Stimulated activated CD4-positive, alpha-beta T cell treated with anti-CD3 and anti-CD28 coated beads, Interleukin-1b, Interleukin-23, amount 100 ng/mL, for 4 hours (primary cell): Measurements from ENCODE around the gene MGAT3.
A peak's percentile ranks its signal among the peaks of the same experiment; 100 is the strongest.
"Not testable (repeated sequence)": the region's sequence is repeated elsewhere in the genome, so short reads cannot be mapped to it uniquely, and the experiment has no call there.

Source experiments
- DNase-seq, 2 donors: peaks; one replicate each; pipeline ENCODE4 v3.0.0-alpha.2; 2020; ENCODE audit warnings: low read depth in 2 of 2

Gene MGAT3

DNA sequence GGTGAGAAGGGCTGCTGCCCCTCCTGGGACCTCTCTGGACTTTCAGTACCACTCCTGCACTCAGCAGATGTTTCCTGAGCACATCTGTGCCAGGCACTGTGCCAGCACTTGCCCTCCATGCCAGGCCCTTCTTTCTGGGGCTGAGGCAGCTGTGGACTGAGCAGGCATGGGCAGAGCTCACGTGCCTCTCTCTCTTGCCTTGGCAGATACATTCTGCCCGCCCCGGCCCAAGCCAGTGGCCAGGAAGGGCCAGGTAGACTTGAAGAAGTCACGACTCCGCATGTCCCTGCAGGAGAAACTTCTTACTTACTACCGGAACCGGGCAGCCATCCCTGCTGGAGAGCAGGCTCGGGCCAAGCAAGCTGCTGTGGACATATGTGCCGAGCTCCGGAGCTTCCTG is 55.2 kb downstream of the MGAT3 start:
- DNase-seq, result no peak

DNA sequence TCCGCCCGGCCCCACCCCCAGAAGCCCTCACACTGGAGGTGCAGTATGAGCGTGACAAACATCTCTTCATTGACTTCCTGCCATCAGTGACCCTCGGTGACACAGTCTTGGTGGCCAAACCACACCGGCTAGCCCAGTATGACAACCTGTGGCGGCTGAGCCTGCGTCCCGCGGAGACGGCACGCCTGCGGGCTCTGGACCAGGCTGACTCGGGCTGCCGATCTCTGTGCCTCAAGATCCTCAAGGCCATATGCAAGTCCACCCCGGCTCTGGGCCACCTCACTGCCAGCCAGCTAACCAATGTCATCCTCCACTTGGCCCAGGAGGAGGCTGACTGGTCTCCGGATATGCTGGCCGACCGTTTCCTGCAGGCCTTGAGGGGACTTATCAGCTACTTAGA is 57.0 kb downstream of the MGAT3 start:
- no peak for DNase-seq

DNA sequence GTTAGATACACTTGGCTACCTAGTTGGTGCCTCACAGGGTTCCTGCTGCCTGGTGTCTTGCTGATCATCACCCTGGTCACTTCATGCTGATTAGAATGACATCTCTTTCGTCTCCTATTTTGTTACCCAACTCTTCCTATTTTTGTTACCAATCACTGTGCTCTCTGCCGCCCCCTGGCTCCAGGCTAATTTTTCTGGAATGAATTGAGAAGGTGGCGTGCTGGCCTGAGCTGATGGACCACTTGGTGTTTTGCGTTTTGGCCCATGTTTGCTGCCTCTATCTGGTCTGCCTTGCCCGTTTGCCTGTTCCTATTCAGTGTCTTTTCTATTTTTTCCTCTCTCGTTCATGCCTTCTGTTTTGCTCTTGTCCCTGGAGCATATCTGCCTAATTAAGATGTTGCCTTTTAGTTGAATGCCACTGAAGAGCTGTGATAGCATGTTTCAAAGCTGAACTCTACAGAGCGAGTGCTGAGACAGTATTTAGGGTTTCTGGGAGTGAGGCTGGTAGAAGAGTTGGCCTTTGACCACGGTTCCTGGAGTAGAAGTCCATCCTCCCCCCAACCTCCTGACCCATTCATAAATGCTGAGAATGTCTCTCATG is 57.7 kb downstream of the MGAT3 start:
- DNase-seq, result peak in 1 of 2 donors; percentile 51

DNA sequence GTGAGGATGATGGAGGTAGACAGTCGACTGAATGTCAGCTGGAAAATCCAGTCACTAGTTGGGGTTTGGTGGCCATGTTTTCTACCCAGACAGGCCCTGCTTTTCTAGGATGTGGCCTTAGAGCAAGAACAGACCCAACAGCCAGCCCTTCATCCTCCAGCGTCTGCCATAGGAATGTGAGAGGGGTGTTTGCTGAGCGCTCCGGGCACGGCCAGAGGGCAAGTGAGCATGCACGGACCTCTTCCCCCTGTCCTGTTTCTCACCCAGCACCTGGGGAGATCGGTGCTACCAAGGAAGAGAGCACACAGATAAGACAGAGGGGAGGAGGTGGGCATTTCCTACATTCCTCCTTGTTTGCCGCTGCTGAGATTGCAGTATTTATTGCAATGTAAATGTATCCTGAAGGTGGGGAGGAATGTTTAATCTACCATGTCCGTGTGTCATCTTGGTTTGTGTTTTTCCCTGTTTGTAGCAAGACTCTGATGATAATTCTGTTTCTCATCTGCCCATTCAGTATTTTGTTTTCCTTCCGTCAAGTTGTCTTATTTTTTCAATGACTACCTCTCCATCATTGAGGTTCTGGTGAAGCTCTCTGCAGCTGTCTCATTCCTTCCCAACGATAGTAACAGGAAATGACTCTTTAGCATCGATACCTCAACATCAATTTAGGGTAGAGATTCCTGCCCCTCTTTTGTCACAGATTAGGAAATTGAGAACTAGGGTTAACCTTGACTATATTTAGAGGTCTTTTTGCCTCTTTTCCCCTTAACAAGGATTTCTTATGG is 58.6 kb downstream of the MGAT3 start:
- no peak for DNase-seq

DNA sequence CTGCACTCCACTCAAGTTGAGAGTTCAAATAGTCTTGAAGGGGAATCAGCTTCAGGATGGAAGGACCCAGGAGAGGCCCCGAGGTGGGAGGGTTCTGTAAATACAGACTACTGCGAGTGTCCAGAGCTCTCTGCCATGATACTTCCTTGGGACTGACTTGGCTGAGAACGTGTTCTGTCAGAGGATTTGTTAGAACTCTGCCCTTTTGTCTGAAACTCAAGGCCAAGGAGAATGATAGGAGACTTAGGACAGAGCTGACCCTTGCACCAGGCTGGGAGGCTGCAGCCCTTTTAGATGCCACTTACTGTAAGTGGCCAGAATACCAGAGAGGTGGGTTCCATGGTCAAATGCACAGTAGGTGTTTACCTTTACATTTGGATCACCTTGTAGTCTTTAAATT is 60.7 kb downstream of the MGAT3 start:
- no peak for DNase-seq

DNA sequence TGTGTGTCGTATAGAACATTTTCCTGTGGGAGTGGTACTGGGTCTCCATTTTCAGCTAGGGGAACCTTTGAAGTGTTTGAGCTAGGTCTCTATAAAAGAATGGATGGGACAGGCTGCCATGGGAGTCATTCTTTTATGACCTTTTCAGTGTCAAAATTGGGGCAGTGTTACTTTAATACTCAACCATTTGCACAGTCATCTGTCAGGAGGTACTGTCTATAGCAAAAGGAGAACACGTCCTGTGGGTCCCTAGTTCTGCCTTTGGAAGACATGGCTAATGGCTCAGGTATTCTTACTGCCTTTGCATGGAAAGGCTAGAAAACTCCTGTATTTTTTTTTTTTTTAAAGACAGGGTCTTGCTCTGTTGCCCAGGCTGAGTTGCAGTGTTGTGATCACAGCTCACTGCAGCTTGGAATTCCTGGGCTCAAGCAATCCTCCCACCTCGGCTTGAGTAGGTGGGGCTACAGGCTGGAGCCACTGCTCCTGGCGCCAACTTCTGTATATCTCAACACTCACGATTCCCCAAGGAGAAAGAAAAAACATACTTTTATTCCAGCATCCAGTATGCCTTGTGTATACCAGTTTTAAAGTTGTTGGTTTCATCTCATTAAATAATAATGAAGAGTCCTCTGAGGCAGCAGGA is 61.5 kb downstream of the MGAT3 start:
- DNase-seq, result no peak

DNA sequence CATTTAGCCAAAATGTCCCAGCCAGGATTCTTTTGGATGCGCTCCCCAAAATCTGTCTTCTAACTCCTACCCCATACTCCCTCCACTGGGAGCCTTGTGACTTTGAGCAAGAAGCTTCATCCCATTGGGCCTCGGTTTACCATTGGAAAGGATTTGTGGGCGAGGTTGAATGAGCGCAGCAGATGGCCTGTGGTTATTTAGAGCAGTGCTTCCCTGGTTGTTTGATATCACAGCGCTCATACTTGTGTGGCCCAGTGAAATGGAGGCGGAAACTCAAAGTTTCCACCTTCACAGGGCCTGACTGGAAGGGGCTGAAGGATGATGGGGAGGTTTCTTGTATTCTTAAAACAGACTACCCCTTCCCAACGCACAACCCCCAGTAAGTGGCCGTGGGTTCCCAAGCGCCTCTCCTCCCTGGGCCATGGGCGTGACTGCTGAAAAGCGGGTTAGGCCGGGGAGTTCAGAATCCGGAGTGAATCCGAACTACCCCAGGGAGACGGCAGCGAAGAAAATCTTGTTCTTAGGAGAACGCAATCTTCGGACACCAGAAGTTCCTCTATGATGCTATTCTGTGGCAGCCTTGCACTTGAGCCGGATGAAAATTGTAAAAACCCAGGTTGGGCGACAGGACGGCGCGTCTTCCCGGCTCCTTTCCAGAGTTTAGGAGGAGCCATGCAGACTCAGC is 62.3 kb downstream of the MGAT3 start:
- no peak for DNase-seq

DNA sequence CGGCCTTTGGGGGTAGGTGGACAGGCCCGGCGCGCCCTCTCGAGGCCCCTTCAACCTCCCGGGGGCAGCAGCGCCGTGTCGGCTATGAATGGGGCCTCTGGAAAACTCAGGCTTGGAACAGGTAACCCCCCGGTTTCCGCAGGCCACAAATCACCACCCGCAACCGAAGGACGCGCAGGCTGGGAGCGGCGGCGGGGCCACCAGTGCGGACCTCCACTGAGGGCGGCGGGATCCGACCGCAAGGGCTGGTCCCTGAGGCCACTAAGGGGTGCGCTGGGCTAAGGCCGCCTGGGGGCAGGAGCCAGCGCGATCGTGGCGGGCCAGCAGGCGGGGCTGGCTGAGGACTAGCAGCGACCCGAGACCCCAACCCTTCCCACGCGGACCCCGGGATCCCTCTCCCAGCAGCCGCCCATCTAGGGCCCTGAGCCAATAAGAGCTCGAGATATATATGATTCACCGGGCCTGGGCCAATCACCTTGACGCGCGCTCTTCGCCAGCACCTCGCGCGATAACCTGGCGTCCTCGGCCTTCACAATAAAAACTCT is 62.9 kb downstream of the MGAT3 start:
- peak; percentile 89 to 94 for DNase-seq

DNA sequence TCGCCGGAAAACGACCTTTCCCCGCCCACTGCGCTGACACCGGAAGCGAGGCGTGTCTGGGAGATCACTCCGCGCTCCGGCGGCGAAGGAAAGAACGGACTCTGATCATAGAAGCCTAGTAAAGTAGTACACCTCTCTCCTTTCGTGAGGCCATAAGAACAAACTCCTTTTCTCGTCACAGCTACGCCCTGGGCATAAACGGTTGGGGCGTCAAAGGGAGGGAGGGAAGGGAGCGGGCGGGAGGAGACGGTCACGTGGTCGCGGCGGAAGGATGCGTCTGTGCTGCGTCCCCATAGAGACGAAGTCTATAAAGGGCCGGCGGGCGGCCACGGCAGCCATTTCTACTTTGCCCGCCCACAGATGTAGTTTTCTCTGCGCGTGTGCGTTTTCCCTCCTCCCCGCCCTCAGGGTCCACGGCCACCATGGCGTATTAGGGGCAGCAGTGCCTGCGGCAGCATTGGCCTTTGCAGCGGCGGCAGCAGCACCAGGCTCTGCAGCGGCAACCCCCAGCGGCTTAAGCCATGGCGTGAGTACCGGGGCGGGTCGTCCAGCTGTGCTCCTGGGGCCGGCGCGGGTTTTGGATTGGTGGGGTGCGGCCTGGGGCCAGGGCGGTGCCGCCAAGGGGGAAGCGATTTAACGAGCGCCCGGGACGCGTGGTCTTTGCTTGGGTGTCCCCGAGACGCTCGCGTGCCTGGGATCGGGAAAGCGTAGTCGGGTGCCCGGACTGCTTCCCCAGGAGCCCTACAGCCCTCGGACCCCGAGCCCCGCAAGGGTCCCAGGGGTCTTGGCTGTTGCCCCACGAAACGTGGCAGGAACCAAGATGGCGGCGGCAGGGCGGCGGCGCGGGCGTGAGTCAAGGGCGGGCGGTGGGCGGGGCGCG is 63.7 kb downstream of the MGAT3 start, which contains the start of gene ATF4:
Gene ATF4 (plus strand): TSS at position 337 of the 880 bp plus-strand sequence. CDS start 884 bp downstream, outside the sequence.
- peak; percentile 87 to 92 for DNase-seq

DNA sequence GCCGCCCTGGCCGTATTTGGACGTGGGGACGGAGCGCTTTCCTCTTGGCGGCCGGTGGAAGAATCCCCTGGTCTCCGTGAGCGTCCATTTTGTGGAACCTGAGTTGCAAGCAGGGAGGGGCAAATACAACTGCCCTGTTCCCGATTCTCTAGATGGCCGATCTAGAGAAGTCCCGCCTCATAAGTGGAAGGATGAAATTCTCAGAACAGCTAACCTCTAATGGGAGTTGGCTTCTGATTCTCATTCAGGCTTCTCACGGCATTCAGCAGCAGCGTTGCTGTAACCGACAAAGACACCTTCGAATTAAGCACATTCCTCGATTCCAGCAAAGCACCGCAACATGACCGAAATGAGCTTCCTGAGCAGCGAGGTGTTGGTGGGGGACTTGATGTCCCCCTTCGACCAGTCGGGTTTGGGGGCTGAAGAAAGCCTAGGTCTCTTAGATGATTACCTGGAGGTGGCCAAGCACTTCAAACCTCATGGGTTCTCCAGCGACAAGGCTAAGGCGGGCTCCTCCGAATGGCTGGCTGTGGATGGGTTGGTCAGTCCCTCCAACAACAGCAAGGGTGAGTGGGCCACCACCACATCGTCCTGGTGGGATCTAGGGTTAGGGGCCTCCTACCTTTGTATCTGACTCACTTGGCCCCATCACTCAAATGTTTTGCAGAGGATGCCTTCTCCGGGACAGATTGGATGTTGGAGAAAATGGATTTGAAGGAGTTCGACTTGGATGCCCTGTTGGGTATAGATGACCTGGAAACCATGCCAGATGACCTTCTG is 64.5 kb downstream of the MGAT3 start:
- DNase-seq, result not testable (repeated sequence)

DNA sequence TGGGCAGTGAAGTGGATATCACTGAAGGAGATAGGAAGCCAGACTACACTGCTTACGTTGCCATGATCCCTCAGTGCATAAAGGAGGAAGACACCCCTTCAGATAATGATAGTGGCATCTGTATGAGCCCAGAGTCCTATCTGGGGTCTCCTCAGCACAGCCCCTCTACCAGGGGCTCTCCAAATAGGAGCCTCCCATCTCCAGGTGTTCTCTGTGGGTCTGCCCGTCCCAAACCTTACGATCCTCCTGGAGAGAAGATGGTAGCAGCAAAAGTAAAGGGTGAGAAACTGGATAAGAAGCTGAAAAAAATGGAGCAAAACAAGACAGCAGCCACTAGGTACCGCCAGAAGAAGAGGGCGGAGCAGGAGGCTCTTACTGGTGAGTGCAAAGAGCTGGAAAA is 65.3 kb downstream of the MGAT3 start:
- DNase-seq, result not testable (repeated sequence)

DNA sequence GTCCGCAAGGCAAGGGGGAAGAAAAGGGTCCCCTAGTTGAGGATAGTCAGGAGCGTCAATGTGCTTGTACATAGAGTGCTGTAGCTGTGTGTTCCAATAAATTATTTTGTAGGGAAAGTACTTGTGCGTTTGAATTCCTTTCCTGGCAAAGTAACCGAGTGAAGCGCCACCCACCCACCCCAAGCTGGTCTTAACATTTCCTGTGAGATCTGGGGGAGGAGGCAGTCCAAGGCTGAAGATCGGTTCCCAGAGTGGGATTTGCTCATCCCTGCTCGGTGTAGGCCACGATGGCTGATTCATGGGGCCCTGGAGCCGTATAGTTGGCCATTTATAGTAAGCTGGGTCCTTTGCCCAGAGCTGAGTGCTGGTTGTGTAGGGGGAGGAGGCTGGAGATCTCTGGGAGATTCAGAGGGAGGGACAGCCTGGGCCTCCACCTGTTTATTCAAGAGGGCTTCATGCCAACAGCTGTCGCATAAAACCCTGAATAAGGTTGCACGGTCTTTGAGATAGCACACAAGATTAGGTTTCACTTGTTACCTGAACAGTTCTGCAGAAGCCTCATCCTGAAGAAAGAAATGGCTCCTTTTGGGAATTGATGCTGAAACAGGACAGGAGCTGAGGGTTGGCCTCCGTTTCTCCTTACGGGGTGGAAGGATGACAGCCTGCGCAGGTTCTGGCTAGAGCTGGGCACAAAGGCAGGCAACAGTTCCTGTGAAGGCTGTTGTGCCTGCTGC is 65.9 kb downstream of the MGAT3 start:
- DNase-seq, result no peak

DNA sequence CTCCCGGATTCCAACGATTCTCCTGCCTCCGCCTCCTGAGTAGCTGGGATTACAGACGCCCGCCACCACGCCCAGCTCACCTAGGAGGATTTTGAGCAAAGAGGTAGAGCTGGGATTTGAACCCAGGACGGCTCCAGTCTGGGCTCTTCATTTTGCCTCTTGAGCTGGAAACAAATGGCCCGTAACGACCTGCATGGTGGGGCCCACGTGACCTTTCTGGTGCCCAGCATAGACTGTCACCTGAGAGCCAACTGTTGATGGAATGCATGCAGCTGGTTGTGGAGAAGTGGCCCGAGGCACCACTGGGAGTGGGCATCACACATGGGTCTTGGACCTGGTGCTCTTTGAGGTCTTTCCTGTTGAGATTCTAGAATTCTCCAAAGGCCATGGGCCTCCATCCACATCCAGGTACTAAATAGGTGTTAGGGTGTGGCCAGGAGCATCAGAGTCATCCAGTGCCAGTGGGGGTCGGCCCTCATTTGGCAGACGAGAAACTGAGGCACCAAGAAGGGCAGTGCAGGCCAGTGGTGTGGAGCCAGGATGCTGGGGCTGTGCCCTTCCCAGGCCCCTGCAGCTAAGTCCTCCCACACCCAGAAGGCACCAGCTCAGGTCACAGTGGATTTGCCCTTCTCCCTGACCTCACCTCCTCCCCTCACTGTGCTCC is 67.4 kb downstream of the MGAT3 start:
- DNase-seq, result no peak

DNA sequence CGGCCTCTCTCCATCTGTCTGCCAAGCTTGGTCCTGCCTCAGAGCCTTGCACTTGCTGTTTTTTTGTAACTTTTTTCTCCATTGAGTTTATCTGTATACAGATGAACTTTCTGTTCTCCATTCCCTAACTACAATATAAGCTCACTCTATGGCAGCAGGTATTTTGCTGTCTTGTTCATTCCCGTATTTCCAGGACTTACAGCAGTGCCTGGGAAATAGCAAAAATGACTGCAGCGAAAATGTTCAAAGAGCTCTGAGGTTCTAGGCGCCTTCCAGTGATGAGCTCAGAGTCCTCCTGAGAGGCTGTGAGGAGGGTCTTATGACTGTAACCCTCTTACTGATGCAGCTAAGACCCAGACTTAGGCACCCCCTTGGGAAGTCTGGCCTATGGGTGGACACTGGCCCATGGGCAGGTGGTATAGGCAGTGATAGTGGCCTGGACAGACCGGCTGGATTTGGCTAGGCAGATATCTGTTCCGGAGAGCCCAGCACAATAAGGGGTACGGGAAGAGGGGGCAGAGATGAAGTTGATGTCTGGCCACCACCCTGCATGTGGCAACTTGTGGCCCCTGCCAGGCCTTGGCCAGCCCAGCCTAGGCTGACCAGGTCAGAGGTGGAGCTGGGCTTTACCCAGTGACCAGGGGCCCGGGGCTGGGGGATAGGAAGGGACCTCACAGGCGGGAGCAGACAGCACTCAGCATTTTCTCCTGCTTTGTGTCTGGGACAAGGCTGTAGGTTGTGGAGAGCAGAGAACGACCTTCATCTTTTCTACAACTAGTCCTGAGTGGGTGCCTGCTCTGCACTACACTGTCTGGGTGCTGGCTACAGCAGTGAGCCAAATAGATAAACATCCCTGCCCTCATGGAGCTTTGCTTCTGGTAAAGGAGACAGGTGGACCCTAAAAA is 68.2 kb downstream of the MGAT3 start:
- no peak for DNase-seq

DNA sequence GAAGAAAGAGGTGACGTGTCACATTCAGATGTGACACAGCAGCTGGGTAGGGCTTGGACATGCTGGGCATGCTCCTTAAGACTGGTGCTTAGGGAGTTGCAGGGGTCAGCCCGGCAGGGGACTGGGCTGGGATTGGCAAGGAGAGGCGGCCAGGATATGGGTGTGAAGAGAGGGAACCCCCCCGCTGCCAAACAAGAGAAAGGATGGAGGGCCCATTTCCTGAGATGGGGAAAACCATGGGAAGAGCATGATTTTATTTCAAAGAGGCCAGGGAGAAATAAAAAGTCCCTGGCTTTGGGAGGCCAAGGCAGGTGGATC is 68.8 kb downstream of the MGAT3 start:
- DNase-seq, result no peak

DNA sequence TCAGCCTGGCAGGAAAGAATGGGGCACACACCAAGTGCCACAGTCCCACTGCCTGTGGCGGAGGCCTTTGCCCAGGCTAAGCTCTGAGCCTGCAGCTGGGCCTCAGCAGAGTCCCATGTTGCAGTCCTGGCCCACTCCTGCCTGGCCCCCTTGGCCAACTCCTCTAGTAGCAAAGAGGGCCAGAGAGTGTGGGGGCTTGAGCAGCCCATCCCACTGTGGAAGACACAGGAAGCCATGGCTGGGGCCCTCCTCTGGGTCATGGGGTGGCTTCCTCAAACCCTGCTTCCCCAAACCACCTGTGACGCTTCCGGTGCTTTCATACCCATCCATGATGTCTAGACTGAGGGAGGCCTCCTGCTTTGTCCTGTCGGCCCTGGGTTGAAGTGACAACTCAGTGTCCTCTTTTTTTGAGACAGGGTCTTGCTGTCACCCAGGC is 69.9 kb downstream of the MGAT3 start:
- DNase-seq, result no peak

DNA sequence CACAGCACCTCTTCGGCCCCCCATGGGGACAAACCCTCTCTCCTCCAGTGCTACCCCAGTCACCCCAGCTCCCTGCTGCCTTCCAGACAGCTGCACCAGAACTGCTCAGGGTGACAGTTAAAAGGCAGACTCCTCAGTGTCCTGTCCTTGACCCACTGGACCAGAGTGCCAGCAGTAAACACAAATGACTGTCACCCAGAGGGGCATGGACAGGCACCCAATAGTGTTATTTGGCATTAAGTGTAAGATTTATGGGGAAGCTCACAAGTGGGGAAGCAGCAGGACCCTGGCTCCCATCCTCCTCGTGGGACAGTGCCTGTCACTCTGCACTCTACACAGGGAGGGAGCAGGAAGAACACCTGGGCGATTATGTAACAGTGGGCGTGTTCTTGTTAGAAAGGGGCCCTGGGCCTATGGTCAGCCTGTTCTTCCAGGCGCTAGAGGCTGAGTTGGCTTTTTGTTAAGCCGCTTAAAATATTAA is 70.7 kb downstream of the MGAT3 start:
- DNase-seq, result no peak
